ENCODE results near the gene HJV.
"Not testable (repeated sequence)": the region's sequence is repeated elsewhere in the genome, so short reads cannot be mapped to it uniquely, and the experiment has no call there.

The HJV gene

DNA sequence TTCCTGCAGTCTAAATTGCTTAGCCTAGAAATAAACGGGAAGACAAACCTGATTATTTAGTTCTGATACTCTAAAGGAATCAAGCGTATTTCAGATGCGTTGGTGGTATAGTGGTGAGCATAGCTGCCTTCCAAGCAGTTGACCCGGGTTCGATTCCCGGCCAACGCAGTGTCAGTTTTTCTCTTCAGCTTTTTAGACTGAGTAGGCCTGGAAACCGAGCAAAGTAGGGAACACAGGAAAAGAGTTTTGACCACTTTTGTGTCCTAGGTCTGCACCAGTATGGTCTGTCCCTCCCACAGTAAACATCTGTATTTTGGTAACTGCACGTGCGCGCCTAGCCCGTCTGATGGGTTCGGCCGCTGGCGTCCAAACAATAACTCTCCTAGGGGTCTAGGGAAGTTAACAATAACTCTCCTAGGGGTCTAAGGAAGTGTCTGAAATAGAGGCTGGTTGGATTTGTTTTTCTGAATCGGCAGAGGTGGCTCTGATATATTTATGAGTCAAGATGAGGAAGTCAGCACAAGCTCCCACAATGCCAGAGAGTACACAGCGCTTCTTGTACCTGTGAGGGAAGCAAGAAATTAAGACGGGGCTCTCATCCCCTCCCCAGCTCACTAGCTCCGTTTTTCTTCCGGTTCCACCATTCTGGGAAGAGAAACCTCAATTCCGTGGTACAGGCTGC, 15.6 kb upstream of the HJV start:
- Histone ChIP-seq H3K9me3 (ENCODE audit: insufficient read depth, low read depth, low read length) (no peaks in the 10 kb centered on the region), H3K4me1 (ENCODE audit: insufficient read depth, low read length) (peaks cover 7% of the 10 kb centered on the region; the same call in 1 of the 2 replicates), H3K27me3 (ENCODE audit: insufficient read depth, low read length) (no peaks in the 10 kb centered on the region), H3K27ac (ENCODE audit: low read length) (peak overlapping the region; percentile 11), H3K36me3 (ENCODE audit: insufficient read depth, low read depth, low read length) (no peaks in the 10 kb centered on the region), H3K9ac (ENCODE audit: low read depth, low read length) (peak overlapping the region; percentile 96), H3K4me3 (ENCODE audit: low read length) (peak overlapping the region; percentile 98)

- H3K9ac ChIP-seq (ENCODE audit: low read depth, low read length) = no peak overlapping the region; the same call in 1 of the 2 replicates
- no peaks in the 10 kb centered on the region for H3K9me3 ChIP-seq (ENCODE audit: insufficient read depth, low read depth, low read length)
- no peaks in the 10 kb centered on the region for H3K36me3 ChIP-seq (ENCODE audit: insufficient read depth, low read depth, low read length)
- H3K4me1 ChIP-seq (ENCODE audit: insufficient read depth, low read length) = peaks cover 7% of the 10 kb centered on the region; the same call in 1 of the 2 replicates
- peak overlapping the region; percentile 98 for H3K4me3 ChIP-seq (ENCODE audit: low read length)
- no peak overlapping the region for H3K27ac ChIP-seq (ENCODE audit: low read length)
- no peaks in the 10 kb centered on the region for H3K27me3 ChIP-seq (ENCODE audit: insufficient read depth, low read length)
Measured at GRCh38 chr1:146036241-146036964, 14.9 kb upstream of the HJV start.

DNA sequence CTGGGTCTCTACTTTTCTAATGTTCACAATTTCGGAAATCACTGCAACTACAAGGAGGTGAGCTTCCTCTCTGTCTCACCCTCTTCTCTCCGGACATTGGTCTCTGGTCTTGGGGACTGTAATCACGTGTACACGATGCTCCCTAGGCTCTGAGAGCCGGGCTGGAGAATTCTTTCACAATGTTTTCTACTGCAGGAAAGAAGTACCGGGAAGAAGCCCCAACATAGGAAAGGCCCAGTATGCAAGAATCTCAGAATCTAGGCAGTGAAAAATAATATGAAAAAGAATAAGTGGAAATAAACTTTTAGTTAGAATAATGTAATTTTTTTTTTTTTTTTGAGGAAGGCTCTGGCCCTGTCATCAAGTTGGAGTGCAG, 13.5 kb upstream of the HJV start:
- peak overlapping the region; percentile 98 for H3K4me3 ChIP-seq (ENCODE audit: low read length)
- H3K36me3 ChIP-seq (ENCODE audit: insufficient read depth, low read depth, low read length) = no peaks in the 10 kb centered on the region
- H3K27me3 ChIP-seq (ENCODE audit: insufficient read depth, low read length) = no peaks in the 10 kb centered on the region
- peaks cover 7% of the 10 kb centered on the region; the same call in 1 of the 2 replicates for H3K4me1 ChIP-seq (ENCODE audit: insufficient read depth, low read length)
- no peaks in the 10 kb centered on the region for H3K9me3 ChIP-seq (ENCODE audit: insufficient read depth, low read depth, low read length)
- H3K27ac ChIP-seq (ENCODE audit: low read length) = no peak overlapping the region
- H3K9ac ChIP-seq (ENCODE audit: low read depth, low read length) = peak overlapping the region; percentile 52; the same call in 1 of the 2 replicates

- no peaks in the 10 kb centered on the region for H3K36me3 ChIP-seq (ENCODE audit: insufficient read depth, low read depth, low read length)
- H3K4me1 ChIP-seq (ENCODE audit: insufficient read depth, low read length) = peaks cover 7% of the 10 kb centered on the region; the same call in 1 of the 2 replicates
- no peaks in the 10 kb centered on the region for H3K9me3 ChIP-seq (ENCODE audit: insufficient read depth, low read depth, low read length)
- H3K27me3 ChIP-seq (ENCODE audit: insufficient read depth, low read length) = no peaks in the 10 kb centered on the region
- H3K9ac ChIP-seq (ENCODE audit: low read depth, low read length) = no peak overlapping the region
- no peak overlapping the region for H3K4me3 ChIP-seq (ENCODE audit: low read length)
- H3K27ac ChIP-seq (ENCODE audit: low read length) = no peak overlapping the region
Measured at GRCh38 chr1:146032631-146033219, 11.2 kb upstream of the HJV start.

GRCh38 chr1:146031476-146031875, 9.9 kb upstream of the HJV start:
- no peaks in the 10 kb centered on the region for H3K27me3 ChIP-seq (ENCODE audit: insufficient read depth, low read length)
- no peak overlapping the region for H3K9ac ChIP-seq (ENCODE audit: low read depth, low read length)
- no peak overlapping the region for H3K27ac ChIP-seq (ENCODE audit: low read length)
- no peaks in the 10 kb centered on the region for H3K9me3 ChIP-seq (ENCODE audit: insufficient read depth, low read depth, low read length)
- peaks cover 5% of the 10 kb centered on the region; the same call in 1 of the 2 replicates for H3K4me1 ChIP-seq (ENCODE audit: insufficient read depth, low read length)
- H3K36me3 ChIP-seq (ENCODE audit: insufficient read depth, low read depth, low read length) = no peaks in the 10 kb centered on the region
- no peak overlapping the region for H3K4me3 ChIP-seq (ENCODE audit: low read length)

GRCh38 chr1:146029117-146029516, 7.6 kb upstream of the HJV start:
- Histone ChIP-seq H3K27ac (ENCODE audit: low read length) (no peak overlapping the region), H3K9ac (ENCODE audit: low read depth, low read length) (no peak overlapping the region), H3K4me3 (ENCODE audit: low read length) (no peak overlapping the region), H3K9me3 (ENCODE audit: insufficient read depth, low read depth, low read length) (no peaks in the 10 kb centered on the region), H3K36me3 (ENCODE audit: insufficient read depth, low read depth, low read length) (no peaks in the 10 kb centered on the region), H3K4me1 (ENCODE audit: insufficient read depth, low read length) (peaks cover 2% of the 10 kb centered on the region; the same call in 1 of the 2 replicates), H3K27me3 (ENCODE audit: insufficient read depth, low read length) (no peaks in the 10 kb centered on the region)

GRCh38 chr1:146026650-146027049, 5.1 kb upstream of the HJV start:
- H3K36me3 ChIP-seq (ENCODE audit: insufficient read depth, low read depth, low read length); H3K4me1 ChIP-seq (ENCODE audit: insufficient read depth, low read length); H3K9ac ChIP-seq (ENCODE audit: low read depth, low read length); H3K9me3 ChIP-seq (ENCODE audit: insufficient read depth, low read depth, low read length); H3K4me3 ChIP-seq (ENCODE audit: low read length); H3K27ac ChIP-seq (ENCODE audit: low read length); H3K27me3 ChIP-seq (ENCODE audit: insufficient read depth, low read length): not testable (repeated sequence)

DNA sequence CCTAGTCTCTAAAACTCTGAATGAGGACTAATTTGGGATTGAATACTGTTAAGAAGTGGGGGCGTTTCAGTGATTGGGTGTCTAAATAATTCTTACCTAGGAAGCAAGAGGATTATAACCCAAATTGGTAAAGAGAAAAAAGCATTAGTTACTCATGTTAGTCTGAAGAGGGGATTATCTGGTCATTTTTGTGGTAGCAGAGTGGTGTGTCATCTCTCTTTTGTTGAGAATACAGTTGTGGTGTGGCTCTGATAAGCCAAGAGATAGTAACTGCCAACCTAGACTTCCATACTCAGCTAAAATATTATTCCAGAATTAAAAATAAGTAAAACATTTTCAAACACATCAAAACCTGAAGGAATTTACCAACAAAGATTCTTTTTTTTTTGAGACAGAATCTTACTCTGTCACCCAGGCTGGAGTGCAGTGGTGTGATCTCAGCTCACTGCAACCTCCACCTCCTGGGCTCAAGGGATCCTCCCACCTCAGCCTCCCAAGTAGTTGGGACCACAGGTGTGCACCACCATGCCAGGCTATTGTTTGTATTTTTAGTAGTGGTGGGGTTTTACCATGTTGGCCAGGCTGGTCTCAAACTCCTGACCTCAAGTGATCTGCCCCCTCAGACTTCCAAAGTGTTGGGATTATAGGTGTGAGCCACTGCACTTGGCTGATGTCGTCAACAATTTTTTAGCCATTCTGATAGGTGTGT, 4.4 kb upstream of the HJV start:
- H3K4me1 ChIP-seq (ENCODE audit: insufficient read depth, low read length); H3K27ac ChIP-seq (ENCODE audit: low read length); H3K9me3 ChIP-seq (ENCODE audit: insufficient read depth, low read depth, low read length); H3K36me3 ChIP-seq (ENCODE audit: insufficient read depth, low read depth, low read length); H3K4me3 ChIP-seq (ENCODE audit: low read length); H3K9ac ChIP-seq (ENCODE audit: low read depth, low read length): not testable (repeated sequence)
- H3K27me3 ChIP-seq (ENCODE audit: insufficient read depth, low read length) = peaks cover 10% of the 10 kb centered on the region

DNA sequence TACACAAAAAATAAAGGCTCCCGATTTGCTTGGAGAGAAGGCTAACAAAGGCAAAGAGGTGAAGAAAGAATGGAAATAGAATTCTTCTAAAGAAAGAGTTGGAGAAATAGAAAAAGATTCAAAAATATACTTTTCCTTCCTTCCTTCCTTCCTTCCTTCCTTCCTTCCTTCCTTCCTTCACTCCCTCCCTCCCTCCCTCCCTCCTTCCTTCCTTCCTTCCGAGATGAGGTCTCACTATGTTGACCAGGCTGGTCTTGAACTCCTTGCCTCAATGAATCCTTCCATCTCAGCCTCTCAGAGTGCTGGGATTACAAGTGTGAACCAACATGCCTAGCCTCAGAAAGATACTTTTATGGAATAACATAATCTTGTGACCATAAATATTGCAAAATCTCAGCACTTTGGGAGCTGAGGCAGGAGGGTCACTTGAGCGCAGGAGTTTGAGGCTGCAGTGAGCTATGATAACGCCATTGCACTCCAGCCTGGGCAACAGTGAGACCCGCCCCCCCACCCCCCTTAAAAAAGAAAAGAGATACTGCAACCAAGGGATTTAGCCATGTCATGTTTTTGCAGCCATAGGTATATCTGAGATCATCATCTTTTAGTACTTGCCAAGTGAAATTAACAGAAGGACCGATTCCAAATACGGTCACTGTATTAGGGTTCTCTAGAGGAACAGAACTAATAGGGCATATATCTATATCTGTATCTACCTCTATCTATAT, 1.0 kb upstream of the HJV start:
- H3K27ac ChIP-seq (ENCODE audit: low read length) = no peak overlapping the region
- H3K36me3 ChIP-seq (ENCODE audit: insufficient read depth, low read depth, low read length) = no peaks in the 10 kb centered on the region
- H3K9me3 ChIP-seq (ENCODE audit: insufficient read depth, low read depth, low read length) = no peaks in the 10 kb centered on the region
- H3K4me3 ChIP-seq (ENCODE audit: low read length) = no peak overlapping the region
- peaks cover 44% of the 10 kb centered on the region for H3K27me3 ChIP-seq (ENCODE audit: insufficient read depth, low read length)
- H3K9ac ChIP-seq (ENCODE audit: low read depth, low read length) = no peak overlapping the region
- H3K4me1 ChIP-seq (ENCODE audit: insufficient read depth, low read length) = peaks cover 7% of the 10 kb centered on the region; the same call in 1 of the 2 replicates

GRCh38 chr1:146021050-146021445, 487 bp downstream of the HJV start:
- H3K27me3 ChIP-seq (ENCODE audit: insufficient read depth, low read length) = peaks cover 55% of the 10 kb centered on the region
- H3K9ac ChIP-seq (ENCODE audit: low read depth, low read length) = no peak overlapping the region
- H3K27ac ChIP-seq (ENCODE audit: low read length) = no peak overlapping the region
- H3K36me3 ChIP-seq (ENCODE audit: insufficient read depth, low read depth, low read length) = no peaks in the 10 kb centered on the region
- no peak overlapping the region for H3K4me3 ChIP-seq (ENCODE audit: low read length)
- no peaks in the 10 kb centered on the region for H3K9me3 ChIP-seq (ENCODE audit: insufficient read depth, low read depth, low read length)
- H3K4me1 ChIP-seq (ENCODE audit: insufficient read depth, low read length) = peaks cover 7% of the 10 kb centered on the region; the same call in 1 of the 2 replicates
